Fibroblast of lung (primary cell): ENCODE data around the gene OR11A1. TPM values are rescaled to one million over a fixed set of nuclear protein-coding genes. Genes with fewer than 3 reads are reported as not detected.
A peak's percentile ranks its signal among the peaks of the same experiment; 100 is the strongest.

Experiments used
- DNase-seq, 2 donors: peaks; one replicate each; pipeline versions ENCODE4 v3.0.0 to v3.0.0-alpha.2; 2010; ENCODE audit warnings: low read depth in 2 of 2
- H2AFZ ChIP-seq: 2 replicates; pipeline ENCODE4 v1.5.1; 2012; ENCODE audit warnings: low read length, control low read depth, inconsistent platforms
- H3K27ac ChIP-seq: 2 replicates; pipeline ENCODE4 v1.5.1; 2011; ENCODE audit warnings: low read length, control low read depth; ENCODE audit not compliant: insufficient read depth
- H3K27me3 ChIP-seq: 2 replicates; pipeline ENCODE4 v1.5.1; 2011; ENCODE audit warnings: mild to moderate bottlenecking, low read length; ENCODE audit not compliant: control insufficient read depth, insufficient read depth
- H3K36me3 ChIP-seq: 2 replicates; pipeline ENCODE4 v1.5.1; 2011; ENCODE audit warnings: low read length; ENCODE audit not compliant: control insufficient read depth, insufficient read depth
- H3K4me1 ChIP-seq: 2 replicates; pipeline ENCODE4 v1.5.1; 2011; ENCODE audit warnings: low read length; ENCODE audit not compliant: control insufficient read depth, insufficient read depth; ENCODE audit errors: extremely low read depth
- H3K4me2 ChIP-seq: 2 replicates; pipeline ENCODE4 v1.5.1; 2011; ENCODE audit warnings: low read length, control low read depth; ENCODE audit not compliant: insufficient read depth; ENCODE audit errors: extremely low read depth
- H3K4me3 ChIP-seq, 4 experiments: fragments of 200-600 bp in 1 of 4; sonication (generic) in 1 of 4; replicated peaks in 1 of 4; 2 replicates each; pipeline ENCODE4 v1.5.1; 2011 to 2016; ENCODE audit warnings: low read length in 4 of 4, low read depth in 3 of 4, mild to moderate bottlenecking in 3 of 4, control low read depth in 2 of 4, inconsistent platforms in 1 of 4, mixed read lengths in 1 of 4; ENCODE audit not compliant: insufficient read depth in 1 of 4; ENCODE audit errors: control extremely low read depth in 1 of 4
- H3K79me2 ChIP-seq: 2 replicates; pipeline ENCODE4 v1.5.1; 2012; ENCODE audit warnings: mild to moderate bottlenecking, low read length, inconsistent platforms; ENCODE audit not compliant: control insufficient read depth, insufficient read depth
- H3K9ac ChIP-seq: 2 replicates; pipeline ENCODE4 v1.5.1; 2011; ENCODE audit warnings: mild to moderate bottlenecking, low read length, control low read depth; ENCODE audit not compliant: insufficient read depth
- H3K9me3 ChIP-seq: 2 replicates; pipeline ENCODE4 v1.5.1; 2012; ENCODE audit warnings: low read depth, low read length; ENCODE audit not compliant: control insufficient read depth, insufficient read depth
- H4K20me1 ChIP-seq: 2 replicates; pipeline ENCODE4 v1.5.1; 2011; ENCODE audit warnings: low read length; ENCODE audit not compliant: control insufficient read depth, insufficient read depth; ENCODE audit errors: extremely low read depth
- CTCF ChIP-seq, 2 donors: IDR thresholded peaks in 1 of 2; conservative IDR thresholded peaks in 1 of 2; 1 replicate in 1 of 2; 2 replicates in 1 of 2; pipeline ENCODE4 v1.5.1; 2011 to 2012; ENCODE audit warnings: low read length in 2 of 2, control low read depth in 1 of 2, inconsistent platforms in 1 of 2, low read depth in 1 of 2, mild to moderate bottlenecking in 1 of 2
- EZH2 ChIP-seq: IDR thresholded peaks from 2 replicates; pipeline ENCODE4 v1.5.1; 2012; ENCODE audit warnings: low read length, control low read depth, mild to moderate bottlenecking; ENCODE audit errors: missing control alignments
- polyA plus RNA-seq, 2 donors: library from polyadenylated mRNA; depleted of rRNA in 1 of 2; stranded (reverse) in 1 of 2; unstranded in 1 of 2; fragments of >200 nt; gene quantifications; 2 replicates each; pipeline ENCODE4 v1.2.1, GENCODE V29; 2011 to 2012; ENCODE audit warnings: missing spikeins in 1 of 2
- total RNA-seq: library from RNA; depleted of rRNA; stranded (reverse); fragments of >200 nt; gene quantifications from 2 replicates; pipeline ENCODE4 v1.2.1, GENCODE V29; 2014

The OR11A1 gene
- total and polyA plus RNA-seq, 2 donors (not counting 1 experiment from before 2014, with no cell fraction given) = not detected

GRCh38 chr6:29462022-29462421 lies 5.2 kb upstream of the OR11A1 start:
- no peaks in the 10 kb centered on the region for H3K36me3 ChIP-seq
- H3K4me1 ChIP-seq = no peaks in the 10 kb centered on the region
- no peaks in the 10 kb centered on the region for H3K27me3 ChIP-seq
- H3K4me2 ChIP-seq = no peak overlapping the region
- no peak overlapping the region for H3K27ac ChIP-seq
- no peak for DNase-seq
- H3K4me3 ChIP-seq = no peak overlapping the region
- H3K9ac ChIP-seq = no peak overlapping the region
- no peaks in the 10 kb centered on the region for H3K9me3 ChIP-seq
- H3K79me2 ChIP-seq = no peaks in the 10 kb centered on the region
- no peaks in the 10 kb centered on the region for H4K20me1 ChIP-seq
- TF ChIP-seq EZH2 (no peak), CTCF (conservative IDR thresholded peaks at IDR 0.05 in 1 of 2, IDR thresholded peaks at IDR 0.05 in 1 of 2; ENCODE audit: low read depth in 1 of 2, low read length in 2 of 2) (no peak)
- H2AFZ ChIP-seq = no peak overlapping the region

GRCh38 chr6:29461021-29461814 lies 4.3 kb upstream of the OR11A1 start:
- Histone ChIP-seq H3K4me3 (no peak overlapping the region), H3K9ac (no peak overlapping the region), H3K9me3 (no peaks in the 10 kb centered on the region), H3K4me1 (no peaks in the 10 kb centered on the region), H4K20me1 (no peaks in the 10 kb centered on the region), H3K27me3 (no peaks in the 10 kb centered on the region), H3K36me3 (no peaks in the 10 kb centered on the region), H3K27ac (no peak overlapping the region), H3K4me2 (no peak overlapping the region), H2AFZ (no peak overlapping the region), H3K79me2 (no peaks in the 10 kb centered on the region)
- TF ChIP-seq CTCF (conservative IDR thresholded peaks at IDR 0.05 in 1 of 2, IDR thresholded peaks at IDR 0.05 in 1 of 2; ENCODE audit: low read depth in 1 of 2, low read length in 2 of 2) = no peak
- no peak for TF ChIP-seq EZH2
- no peak for DNase-seq

DNA sequence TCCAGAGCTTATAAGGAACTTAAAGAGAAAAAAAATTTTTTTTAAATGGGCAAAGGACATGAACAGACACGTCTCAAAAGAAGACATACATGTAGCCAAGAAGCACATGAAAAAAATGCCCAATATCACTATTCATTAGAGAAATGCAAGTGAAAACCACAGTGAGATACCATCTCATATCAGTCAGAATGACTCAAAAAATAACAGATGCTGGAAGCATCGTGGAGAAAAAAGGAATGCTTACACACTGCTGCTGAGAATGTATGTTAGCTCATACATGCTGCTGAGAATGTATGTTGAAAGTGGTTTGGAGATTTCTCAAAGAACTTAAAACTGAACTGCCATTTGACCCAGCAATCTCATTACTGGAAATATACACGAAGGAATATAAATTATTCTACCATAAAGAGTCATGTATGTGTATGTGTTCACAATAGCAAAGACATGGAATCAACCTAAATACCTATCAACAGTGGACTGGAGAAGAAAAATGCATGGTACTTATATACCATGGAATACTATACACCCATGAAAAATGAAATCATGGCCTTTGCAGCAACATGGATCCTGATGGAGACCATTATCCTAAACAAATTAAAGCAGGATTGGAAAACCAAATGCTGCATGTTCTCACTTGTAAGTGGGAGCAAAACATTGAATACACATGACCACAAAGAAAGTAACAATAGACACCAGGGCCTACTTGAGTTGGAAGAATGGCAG lies 5.2 kb downstream of the OR11A1 start:
- Histone ChIP-seq H3K4me2 (no peak overlapping the region), H3K4me3 (no peak overlapping the region), H3K36me3 (no peaks in the 10 kb centered on the region), H3K9ac (no peak overlapping the region), H2AFZ (no peak overlapping the region), H3K27ac (no peak overlapping the region), H3K4me1 (no peaks in the 10 kb centered on the region), H3K27me3 (no peaks in the 10 kb centered on the region), H3K9me3 (no peaks in the 10 kb centered on the region), H3K79me2 (no peaks in the 10 kb centered on the region), H4K20me1 (no peaks in the 10 kb centered on the region)
- peak in 1 of 2 donors; percentile 3 for DNase-seq
- TF ChIP-seq EZH2 (no peak), CTCF (conservative IDR thresholded peaks at IDR 0.05 in 1 of 2, IDR thresholded peaks at IDR 0.05 in 1 of 2; ENCODE audit: low read depth in 1 of 2, low read length in 2 of 2) (no peak)
